Measurements from ENCODE around the gene SYT1. TPM values are rescaled to one million over a fixed set of nuclear protein-coding genes. Genes with fewer than 3 reads are reported as not detected.

The SYT1 gene
- polyA plus RNA-seq, 3 donors: 0.72 TPM; not detected in 2

DNA sequence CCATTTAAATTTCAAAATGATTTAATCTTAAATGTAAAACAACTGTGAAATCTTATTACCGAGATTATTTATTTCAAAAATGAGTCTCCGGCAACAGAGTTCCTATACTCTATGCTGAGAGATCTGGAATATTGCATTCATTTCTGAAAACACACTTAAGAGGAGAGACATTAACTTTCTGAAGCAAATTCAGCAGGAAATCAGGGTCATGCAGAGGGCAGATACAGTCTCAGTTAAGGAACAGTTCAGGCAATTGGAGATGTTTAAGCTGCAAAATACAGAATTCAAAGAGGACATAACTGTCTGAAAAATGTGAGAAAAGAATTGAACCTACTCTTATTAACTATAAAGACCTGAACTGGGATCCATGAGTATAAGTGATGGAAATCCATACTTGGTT is 505.4 kb downstream of the SYT1 start:
- no peak overlapping the region for H3K27ac ChIP-seq (ENCODE audit: low read depth in 1 of 2, low read length in 2 of 2)
- H3K27me3 ChIP-seq (ENCODE audit: control insufficient read depth in 2 of 2, insufficient read depth in 2 of 2, low read length in 2 of 2): no peaks in the 10 kb centered on the region
- H2AFZ ChIP-seq (ENCODE audit: insufficient read depth, low read depth, low read length, poor library complexity, severe bottlenecking): no peak overlapping the region
- TF ChIP-seq, protein P1, sequence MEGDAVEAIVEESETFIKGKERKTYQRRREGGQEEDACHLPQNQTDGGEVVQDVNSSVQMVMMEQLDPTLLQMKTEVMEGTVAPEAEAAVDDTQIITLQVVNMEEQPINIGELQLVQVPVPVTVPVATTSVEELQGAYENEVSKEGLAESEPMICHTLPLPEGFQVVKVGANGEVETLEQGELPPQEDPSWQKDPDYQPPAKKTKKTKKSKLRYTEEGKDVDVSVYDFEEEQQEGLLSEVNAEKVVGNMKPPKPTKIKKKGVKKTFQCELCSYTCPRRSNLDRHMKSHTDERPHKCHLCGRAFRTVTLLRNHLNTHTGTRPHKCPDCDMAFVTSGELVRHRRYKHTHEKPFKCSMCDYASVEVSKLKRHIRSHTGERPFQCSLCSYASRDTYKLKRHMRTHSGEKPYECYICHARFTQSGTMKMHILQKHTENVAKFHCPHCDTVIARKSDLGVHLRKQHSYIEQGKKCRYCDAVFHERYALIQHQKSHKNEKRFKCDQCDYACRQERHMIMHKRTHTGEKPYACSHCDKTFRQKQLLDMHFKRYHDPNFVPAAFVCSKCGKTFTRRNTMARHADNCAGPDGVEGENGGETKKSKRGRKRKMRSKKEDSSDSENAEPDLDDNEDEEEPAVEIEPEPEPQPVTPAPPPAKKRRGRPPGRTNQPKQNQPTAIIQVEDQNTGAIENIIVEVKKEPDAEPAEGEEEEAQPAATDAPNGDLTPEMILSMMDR (IDR thresholded peaks at IDR 0.05): no peak
- no peaks in the 10 kb centered on the region for H4K20me1 ChIP-seq (ENCODE audit: insufficient read depth, low read length)
- no peaks in the 10 kb centered on the region for H3K79me2 ChIP-seq (ENCODE audit: insufficient read depth, low read length)
- no peak overlapping the region for H3K4me3 ChIP-seq (replicated peaks in 1 of 3; ENCODE audit: low read depth in 2 of 3, low read length in 3 of 3)
- H3K9me3 Mint-ChIP-seq: peaks cover 0 to 3% (median 0%) of the 10 kb centered on the region in 7 donors
- no peaks in the 10 kb centered on the region for H3K36me3 ChIP-seq (replicated peaks in 1 of 2; ENCODE audit: control insufficient read depth in 1 of 2, insufficient read depth in 2 of 2, low read length in 2 of 2)
- H3K36me3 Mint-ChIP-seq: no peaks in the 10 kb centered on the region
- intact Hi-C loops (cut with micrococcal nuclease): no loop called here
- no peak overlapping the region for H3K4me2 ChIP-seq (replicated peaks; ENCODE audit: extremely low read depth, low read length, poor library complexity, severe bottlenecking)
- H3K9ac ChIP-seq (ENCODE audit: insufficient read depth, low read length, poor library complexity, severe bottlenecking): no peak overlapping the region
- peaks cover 0 to 2% (median 0%) of the 10 kb centered on the region in 3 donors for H3K27me3 Mint-ChIP-seq (ENCODE audit: low read depth in 3 of 3)
- H3K4me1 Mint-ChIP-seq: no peaks in the 10 kb centered on the region
- no peak overlapping the region for H3K4me3 Mint-ChIP-seq
- DNase-seq: no peak
- H3K27ac Mint-ChIP-seq: no peak overlapping the region
- no peaks in the 10 kb centered on the region for H3K4me1 ChIP-seq (ENCODE audit: control insufficient read depth in 1 of 2, insufficient read depth in 2 of 2, low read length in 2 of 2)
- H3K9me3 ChIP-seq (replicated peaks in 1 of 2; ENCODE audit: control insufficient read depth in 1 of 2, insufficient read depth in 1 of 2, low read length in 2 of 2): no peaks in the 10 kb centered on the region
- no CpG with 5 or more reads among the region's 2 CpGs for WGBS (ENCODE audit: insufficient coverage)

DNA sequence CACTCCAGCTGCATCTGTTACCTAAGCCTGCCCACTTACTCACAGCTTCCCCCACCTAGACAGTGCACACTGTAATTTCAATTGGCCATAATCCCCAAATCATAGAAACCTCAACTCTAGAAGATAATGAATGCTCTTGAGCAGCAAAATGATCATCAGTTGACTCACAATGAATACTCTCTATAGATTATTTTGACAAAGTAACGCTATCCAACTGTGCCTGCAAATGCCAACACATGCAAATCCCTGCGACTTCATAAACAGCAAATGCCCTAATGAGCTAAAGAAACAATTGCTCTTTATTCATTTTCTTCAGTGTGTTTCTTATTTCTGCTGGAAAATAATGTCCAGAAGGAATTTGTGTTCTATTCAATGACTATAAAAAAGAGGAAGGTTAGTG is 506.7 kb downstream of the SYT1 start:
- H3K27ac Mint-ChIP-seq: no peak overlapping the region
- no peak overlapping the region for H3K27ac ChIP-seq (ENCODE audit: low read depth in 1 of 2, low read length in 2 of 2)

More for the DNA sequence above, 506.7 kb downstream of the SYT1 start:
- no peak overlapping the region for H2AFZ ChIP-seq (ENCODE audit: insufficient read depth, low read depth, low read length, poor library complexity, severe bottlenecking)
- H3K36me3 ChIP-seq (replicated peaks in 1 of 2; ENCODE audit: control insufficient read depth in 1 of 2, insufficient read depth in 2 of 2, low read length in 2 of 2): no peaks in the 10 kb centered on the region
- H3K27me3 Mint-ChIP-seq (ENCODE audit: low read depth in 3 of 3): peaks cover 0 to 2% (median 0%) of the 10 kb centered on the region in 3 donors
- no peaks in the 10 kb centered on the region for H4K20me1 ChIP-seq (ENCODE audit: insufficient read depth, low read length)
- WGBS (ENCODE audit: insufficient coverage): 83% methylated on average over 1 of the region's 2 CpGs
- TF ChIP-seq, protein P1 (IDR thresholded peaks at IDR 0.05): no peak
- H3K9ac ChIP-seq (ENCODE audit: insufficient read depth, low read length, poor library complexity, severe bottlenecking): no peak overlapping the region
- DNase-seq: no peak
- no peaks in the 10 kb centered on the region for H3K4me1 ChIP-seq (ENCODE audit: control insufficient read depth in 1 of 2, insufficient read depth in 2 of 2, low read length in 2 of 2)
- H3K9me3 Mint-ChIP-seq: peaks cover 0 to 3% (median 0%) of the 10 kb centered on the region in 7 donors
- no peak overlapping the region for H3K4me3 Mint-ChIP-seq
- no peaks in the 10 kb centered on the region for H3K27me3 ChIP-seq (ENCODE audit: control insufficient read depth in 2 of 2, insufficient read depth in 2 of 2, low read length in 2 of 2)
- H3K9me3 ChIP-seq (replicated peaks in 1 of 2; ENCODE audit: control insufficient read depth in 1 of 2, insufficient read depth in 1 of 2, low read length in 2 of 2): no peaks in the 10 kb centered on the region
- intact Hi-C loops (cut with micrococcal nuclease): no loop called here
- H3K4me2 ChIP-seq (replicated peaks; ENCODE audit: extremely low read depth, low read length, poor library complexity, severe bottlenecking): no peak overlapping the region
- H3K4me3 ChIP-seq (replicated peaks in 1 of 3; ENCODE audit: low read depth in 2 of 3, low read length in 3 of 3): no peak overlapping the region
- no peaks in the 10 kb centered on the region for H3K79me2 ChIP-seq (ENCODE audit: insufficient read depth, low read length)
- no peaks in the 10 kb centered on the region for H3K4me1 Mint-ChIP-seq
- H3K36me3 Mint-ChIP-seq: no peaks in the 10 kb centered on the region

Measured in CD14-positive monocyte (primary cell).